Trophoblast cell (in vitro differentiated cells and primary cell): ENCODE data around the gene CEP68.

ENCODE experiments used
- DNase-seq, 2 donors: peaks; one replicate each; pipeline ENCODE4 v3.0.0-alpha.2; 2016
- H2AFZ ChIP-seq: 2 replicates; pipeline ENCODE4 v1.6.1; 2013; ENCODE audit warnings: low read length, moderate library complexity, mild to moderate bottlenecking; ENCODE audit not compliant: insufficient read depth, poor library complexity
- H2AK5ac ChIP-seq: 2 replicates; pipeline ENCODE4 v1.6.1; 2013; ENCODE audit warnings: mild to moderate bottlenecking, low read length
- H2BK120ac ChIP-seq: 2 replicates; pipeline ENCODE4 v1.6.1; 2013; ENCODE audit warnings: low read length, mild to moderate bottlenecking, moderate library complexity; ENCODE audit not compliant: insufficient read depth, poor library complexity
- H2BK12ac ChIP-seq: 2 replicates; pipeline ENCODE4 v1.6.1; 2013; ENCODE audit warnings: mild to moderate bottlenecking, low read length, moderate library complexity
- H2BK5ac ChIP-seq: 2 replicates; pipeline ENCODE4 v1.6.1; 2013; ENCODE audit warnings: low read length, low read depth, moderate library complexity, mild to moderate bottlenecking; ENCODE audit not compliant: poor library complexity
- H3K14ac ChIP-seq: 2 replicates; pipeline ENCODE4 v1.6.1; 2013; ENCODE audit warnings: mild to moderate bottlenecking, low read length
- H3K18ac ChIP-seq: 2 replicates; pipeline ENCODE4 v1.6.1; 2013; ENCODE audit warnings: mild to moderate bottlenecking, low read length
- H3K23ac ChIP-seq: 2 replicates; pipeline ENCODE4 v1.6.1; 2013; ENCODE audit warnings: low read length
- H3K27ac ChIP-seq: 2 replicates; pipeline ENCODE4 v1.5.1; 2013; ENCODE audit warnings: low read depth, mild to moderate bottlenecking, inconsistent platforms, low read length, moderate library complexity
- H3K27me3 ChIP-seq: 2 replicates; pipeline ENCODE4 v1.6.1; 2013; ENCODE audit warnings: inconsistent platforms, mild to moderate bottlenecking, low read length, moderate library complexity; ENCODE audit not compliant: insufficient read depth
- H3K36me3 ChIP-seq, 2 experiments: 1 replicate in 1 of 2; 2 replicates in 1 of 2; pipeline ENCODE4 v1.6.1; 2013; ENCODE audit warnings: low read length in 2 of 2, mild to moderate bottlenecking in 2 of 2, moderate library complexity in 1 of 2; ENCODE audit not compliant: insufficient read depth in 2 of 2, control insufficient read depth in 1 of 2
- H3K4ac ChIP-seq: 2 replicates; pipeline ENCODE4 v1.6.1; 2013; ENCODE audit warnings: low read depth, mild to moderate bottlenecking, low read length, moderate library complexity
- H3K4me1 ChIP-seq, 2 experiments: 1 replicate in 1 of 2; 2 replicates in 1 of 2; pipeline ENCODE4 v1.6.1; 2013; ENCODE audit warnings: low read length in 2 of 2, mild to moderate bottlenecking in 2 of 2, moderate library complexity in 1 of 2; ENCODE audit not compliant: insufficient read depth in 2 of 2, control insufficient read depth in 1 of 2
- H3K4me2 ChIP-seq: 2 replicates; pipeline ENCODE4 v1.6.1; 2013; ENCODE audit warnings: inconsistent platforms, mild to moderate bottlenecking, low read length, moderate library complexity
- H3K4me3 ChIP-seq: 2 replicates; pipeline ENCODE4 v1.5.1; 2013; ENCODE audit warnings: mild to moderate bottlenecking, low read depth, low read length, inconsistent platforms
- H3K79me1 ChIP-seq: one replicate; pipeline ENCODE4 v1.6.1; 2013; ENCODE audit warnings: low read length
- H3K79me2 ChIP-seq: 2 replicates; pipeline ENCODE4 v1.6.1; 2013; ENCODE audit warnings: low read length, mild to moderate bottlenecking; ENCODE audit not compliant: control insufficient read depth, insufficient read depth, poor library complexity
- H3K9ac ChIP-seq: 2 replicates; pipeline ENCODE4 v1.6.1; 2013; ENCODE audit warnings: mild to moderate bottlenecking, low read length
- H3K9me3 ChIP-seq: 2 replicates; pipeline ENCODE4 v1.6.1; 2013; ENCODE audit warnings: low read depth, mild to moderate bottlenecking, control low read depth, inconsistent platforms, low read length; ENCODE audit not compliant: insufficient read depth
- H4K12ac ChIP-seq: 2 replicates; pipeline ENCODE4 v1.6.1; 2013; ENCODE audit warnings: low read depth, mild to moderate bottlenecking, low read length, moderate library complexity
- H4K8ac ChIP-seq: 2 replicates; pipeline ENCODE4 v1.6.1; 2013; ENCODE audit warnings: low read depth, mild to moderate bottlenecking, low read length, moderate library complexity
- H4K91ac ChIP-seq: one replicate; pipeline ENCODE4 v1.6.1; 2013; ENCODE audit warnings: low read depth, mild to moderate bottlenecking, low read length, moderate library complexity
- WGBS: extraction: QIAGEN DNeasy Blood & Tissue Kit; methylation state at CpG from one replicate; pipeline ENCODE4 v1.1.7; 2013; ENCODE audit warnings: missing lambda C conversion rate; ENCODE audit not compliant: insufficient read length, insufficient coverage; ENCODE audit errors: extremely low coverage; 5-methylcytosine and 5-hydroxymethylcytosine counted together

The CEP68 gene

DNA sequence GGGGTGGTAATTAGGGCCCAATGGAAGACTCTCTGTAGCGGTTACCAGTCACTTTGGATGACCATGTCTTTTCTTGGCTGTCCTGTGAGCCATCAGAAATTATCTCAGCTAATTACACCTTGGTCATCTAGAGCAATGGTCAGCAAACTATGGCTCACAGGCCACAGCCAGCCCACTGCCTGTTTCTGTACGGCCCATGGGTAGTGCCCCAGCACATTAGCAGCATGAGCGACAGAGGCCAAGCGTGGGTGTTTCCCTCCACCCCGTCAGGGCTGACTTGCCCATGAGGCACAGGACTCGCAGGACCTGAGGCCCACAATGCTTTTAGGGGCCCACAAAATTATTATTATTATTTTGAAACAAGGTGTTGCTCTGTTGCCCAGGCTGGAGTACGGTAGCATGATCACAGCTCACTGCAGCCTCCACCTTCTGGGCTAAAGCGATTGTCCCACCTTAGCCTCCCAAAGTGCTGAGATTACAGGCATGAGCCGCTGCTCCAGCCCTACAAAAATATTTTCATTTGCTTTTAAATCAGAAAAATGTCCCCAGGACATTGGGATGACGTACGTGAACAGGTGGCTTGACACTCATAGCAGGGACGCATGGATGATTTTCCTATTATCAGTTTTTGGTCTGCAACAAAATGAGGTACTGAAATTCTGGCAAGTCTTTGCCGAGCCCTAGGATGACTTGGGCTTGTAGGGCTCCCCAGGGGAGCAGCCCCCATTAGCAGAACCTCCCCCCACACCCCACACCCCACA, 29.3 kb upstream of the CEP68 start:
- Histone ChIP-seq H2AK5ac (no peak overlapping the region), H3K23ac (no peak overlapping the region), H2BK120ac (no peak overlapping the region), H2BK5ac (no peak overlapping the region), H3K4me3 (no peak overlapping the region), H4K8ac (no peak overlapping the region), H3K79me1 (no peaks in the 10 kb centered on the region), H2BK12ac (no peak overlapping the region), H3K18ac (no peak overlapping the region), H3K14ac (no peak overlapping the region), H4K12ac (no peak overlapping the region), H4K91ac (no peak overlapping the region), H3K27me3 (no peaks in the 10 kb centered on the region), H3K36me3 (no peaks in the 10 kb centered on the region), H3K9me3 (no peaks in the 10 kb centered on the region), H3K9ac (no peak overlapping the region), H3K27ac (no peak overlapping the region), H3K4ac (no peak overlapping the region), H3K4me2 (no peak overlapping the region), H2AFZ (no peak overlapping the region), H3K4me1 (no peaks in the 10 kb centered on the region), H3K79me2 (no peaks in the 10 kb centered on the region)
- DNase-seq, result no peak
- no CpG with 5 or more reads among the region's 13 CpGs for WGBS

DNA sequence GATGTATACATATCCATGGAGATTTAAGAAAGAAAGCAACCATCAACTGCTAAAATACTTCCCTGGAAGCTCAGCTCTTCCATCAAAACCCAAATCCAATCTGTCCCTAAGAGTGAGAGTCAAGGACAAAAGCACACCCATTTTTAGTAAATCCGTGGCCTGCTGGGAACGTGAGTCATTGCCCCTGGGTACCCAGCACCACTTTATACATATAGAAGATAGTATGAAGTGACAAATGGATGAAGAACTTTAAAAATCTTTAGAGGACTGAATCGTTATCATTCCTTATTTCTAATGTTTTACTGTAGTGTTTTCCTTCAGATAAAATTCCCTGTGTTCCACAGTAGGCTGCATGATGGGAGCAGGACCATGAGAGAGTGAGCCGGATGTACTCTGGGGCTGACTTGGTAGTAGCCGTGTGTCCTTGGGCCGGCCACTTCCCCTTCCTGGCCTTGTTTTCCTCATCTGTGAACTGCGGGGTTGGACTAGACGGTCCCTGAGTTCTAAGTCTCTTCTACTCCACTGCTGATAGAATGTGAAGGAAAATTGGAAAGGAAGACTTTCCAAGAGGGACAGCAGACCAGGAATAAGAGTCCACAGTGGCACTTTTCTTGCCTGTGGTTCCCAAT, 28.5 kb upstream of the CEP68 start:
- no CpG with 5 or more reads among the region's 8 CpGs for WGBS
- Histone ChIP-seq H2AK5ac (no peak overlapping the region), H3K4me2 (no peak overlapping the region), H3K79me2 (no peaks in the 10 kb centered on the region), H2BK120ac (no peak overlapping the region), H3K9ac (no peak overlapping the region), H4K12ac (no peak overlapping the region), H2BK12ac (no peak overlapping the region), H4K8ac (no peak overlapping the region), H3K79me1 (no peaks in the 10 kb centered on the region), H3K36me3 (no peaks in the 10 kb centered on the region), H3K23ac (no peak overlapping the region), H3K4me1 (no peaks in the 10 kb centered on the region), H2AFZ (no peak overlapping the region), H2BK5ac (no peak overlapping the region), H3K14ac (no peak overlapping the region), H4K91ac (no peak overlapping the region), H3K9me3 (no peaks in the 10 kb centered on the region), H3K4me3 (no peak overlapping the region), H3K18ac (no peak overlapping the region), H3K4ac (no peak overlapping the region), H3K27ac (no peak overlapping the region), H3K27me3 (no peaks in the 10 kb centered on the region)
- peak; percentile 33 to 66 for DNase-seq

DNA sequence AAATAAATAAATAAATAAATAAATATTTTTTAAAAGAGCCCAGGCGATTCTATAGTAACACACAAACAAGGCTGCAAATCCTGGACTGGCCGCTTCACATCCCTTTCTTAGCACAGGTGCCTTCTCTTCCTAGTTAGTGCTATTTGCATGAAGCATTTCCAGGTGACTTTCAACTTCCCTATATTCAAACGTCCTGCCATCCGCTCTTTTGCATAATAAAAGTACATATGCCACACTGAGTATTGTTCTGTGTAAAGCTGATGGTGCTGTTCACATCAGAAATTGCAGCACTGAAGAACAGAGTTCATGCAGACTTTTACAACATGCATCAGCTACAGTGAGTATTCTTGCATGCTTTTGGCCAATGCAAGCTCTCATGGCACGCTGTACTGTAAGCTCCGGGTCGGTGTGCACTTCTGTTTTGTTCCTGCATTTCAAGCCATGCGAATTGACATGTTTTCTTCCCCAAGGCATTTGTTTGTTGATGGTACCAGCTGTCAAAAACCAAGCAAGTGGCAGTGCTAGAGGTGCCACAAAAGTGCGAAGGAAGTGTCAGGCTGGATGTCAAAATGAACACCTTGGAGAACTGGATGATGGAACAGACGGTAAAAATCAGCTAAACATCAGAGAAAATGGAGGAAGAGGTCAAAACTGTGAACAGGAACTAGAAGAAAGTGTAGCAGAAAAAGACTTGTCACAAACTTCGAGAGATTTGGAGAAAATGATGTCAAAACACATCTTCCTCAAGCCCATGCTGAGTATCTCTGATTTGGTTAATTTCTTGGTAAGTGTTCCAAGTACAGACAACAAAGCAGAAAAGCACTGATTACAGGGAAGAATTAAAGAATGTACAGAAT, 25.5 kb upstream of the CEP68 start:
- Histone ChIP-seq H2BK120ac (no peak overlapping the region), H3K23ac (no peak overlapping the region), H3K4ac (no peak overlapping the region), H3K9me3 (no peaks in the 10 kb centered on the region), H3K9ac (no peak overlapping the region), H3K36me3 (no peaks in the 10 kb centered on the region), H3K79me2 (no peaks in the 10 kb centered on the region), H3K4me2 (no peak overlapping the region), H2AFZ (no peak overlapping the region), H2BK12ac (no peak overlapping the region), H3K18ac (no peak overlapping the region), H3K27me3 (no peaks in the 10 kb centered on the region), H4K12ac (no peak overlapping the region), H2AK5ac (no peak overlapping the region), H3K4me1 (no peaks in the 10 kb centered on the region), H3K27ac (no peak overlapping the region), H2BK5ac (no peak overlapping the region), H4K91ac (no peak overlapping the region), H3K4me3 (no peak overlapping the region), H3K79me1 (no peaks in the 10 kb centered on the region), H4K8ac (no peak overlapping the region), H3K14ac (no peak overlapping the region)
- no CpG with 5 or more reads among the region's 11 CpGs for WGBS
- DNase-seq, result no peak

DNA sequence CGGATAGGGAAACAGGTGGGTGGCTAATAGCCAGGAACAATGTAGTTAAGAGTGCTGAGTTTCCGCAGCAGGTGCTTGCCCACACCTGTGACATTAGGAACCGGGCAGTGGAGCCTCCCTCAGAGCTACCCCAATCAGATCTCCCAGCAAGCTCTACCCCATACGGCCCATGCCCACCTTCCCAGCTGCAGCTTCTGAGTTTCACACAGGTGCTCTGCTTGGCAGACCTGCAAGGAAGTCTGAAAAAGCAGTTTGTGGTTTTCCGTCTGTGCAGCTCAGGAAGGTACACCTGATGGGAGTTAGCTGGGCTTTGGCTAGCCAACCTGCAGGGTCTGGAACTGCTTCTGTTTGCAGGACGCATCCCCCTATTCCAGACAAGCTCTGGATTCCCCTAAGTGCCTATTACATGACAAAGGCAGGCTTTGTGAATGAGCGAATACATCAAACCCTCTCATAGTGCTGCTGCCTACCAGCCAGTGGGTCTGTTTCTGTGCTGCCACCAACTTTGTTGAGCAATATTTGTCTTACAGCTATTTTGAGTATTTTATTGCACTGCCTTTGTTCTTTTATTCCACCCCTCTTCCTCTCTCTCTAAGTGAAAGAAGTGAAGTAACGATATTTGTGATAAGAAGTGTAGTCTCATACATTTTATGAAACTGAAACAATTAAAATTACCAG, 24.7 kb upstream of the CEP68 start:
- H3K14ac ChIP-seq, result no peak overlapping the region
- H3K79me1 ChIP-seq, result no peaks in the 10 kb centered on the region
- H3K4me3 ChIP-seq, result no peak overlapping the region
- H3K23ac ChIP-seq, result no peak overlapping the region
- no peak overlapping the region for H2BK120ac ChIP-seq
- H4K12ac ChIP-seq, result no peak overlapping the region
- no peak overlapping the region for H4K91ac ChIP-seq
- H3K9me3 ChIP-seq, result no peaks in the 10 kb centered on the region
- H3K27me3 ChIP-seq, result no peaks in the 10 kb centered on the region
- no peak overlapping the region for H3K4me2 ChIP-seq
- no peaks in the 10 kb centered on the region for H3K4me1 ChIP-seq
- no peaks in the 10 kb centered on the region for H3K36me3 ChIP-seq
- no peaks in the 10 kb centered on the region for H3K79me2 ChIP-seq
- WGBS, result no CpG with 5 or more reads among the region's 8 CpGs
- no peak overlapping the region for H2AFZ ChIP-seq
- DNase-seq, result no peak
- no peak overlapping the region for H2BK12ac ChIP-seq
- no peak overlapping the region for H3K18ac ChIP-seq
- no peak overlapping the region for H3K9ac ChIP-seq
- H2BK5ac ChIP-seq, result no peak overlapping the region
- H3K4ac ChIP-seq, result no peak overlapping the region
- no peak overlapping the region for H4K8ac ChIP-seq
- H2AK5ac ChIP-seq, result no peak overlapping the region
- no peak overlapping the region for H3K27ac ChIP-seq
